Measurements from ENCODE around the gene DCDC2.
"Not testable (repeated sequence)": the region's sequence is repeated elsewhere in the genome, so short reads cannot be mapped to it uniquely, and the experiment has no call there.

DCDC2 gene

DNA sequence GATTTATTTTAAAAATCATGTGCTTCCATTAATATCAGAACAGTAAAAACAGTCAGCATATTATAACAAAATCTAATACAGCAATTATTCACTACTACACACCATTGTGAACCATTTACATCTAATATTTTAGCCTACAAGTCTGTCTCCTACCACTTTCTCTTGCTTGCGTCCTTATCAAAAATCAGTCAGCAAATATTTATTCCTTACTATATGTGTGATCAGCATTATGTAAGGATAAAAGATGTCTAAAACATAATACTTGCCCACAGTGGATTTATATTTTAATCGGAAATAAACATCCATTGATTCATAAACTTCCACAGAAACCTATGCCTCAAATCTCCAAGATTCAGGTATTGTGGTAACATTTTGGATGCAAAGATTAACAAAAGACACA is 132.0 kb downstream of the DCDC2 start:
- no peak for DNase-seq (ENCODE audit: low read depth, low spot score)

DNA sequence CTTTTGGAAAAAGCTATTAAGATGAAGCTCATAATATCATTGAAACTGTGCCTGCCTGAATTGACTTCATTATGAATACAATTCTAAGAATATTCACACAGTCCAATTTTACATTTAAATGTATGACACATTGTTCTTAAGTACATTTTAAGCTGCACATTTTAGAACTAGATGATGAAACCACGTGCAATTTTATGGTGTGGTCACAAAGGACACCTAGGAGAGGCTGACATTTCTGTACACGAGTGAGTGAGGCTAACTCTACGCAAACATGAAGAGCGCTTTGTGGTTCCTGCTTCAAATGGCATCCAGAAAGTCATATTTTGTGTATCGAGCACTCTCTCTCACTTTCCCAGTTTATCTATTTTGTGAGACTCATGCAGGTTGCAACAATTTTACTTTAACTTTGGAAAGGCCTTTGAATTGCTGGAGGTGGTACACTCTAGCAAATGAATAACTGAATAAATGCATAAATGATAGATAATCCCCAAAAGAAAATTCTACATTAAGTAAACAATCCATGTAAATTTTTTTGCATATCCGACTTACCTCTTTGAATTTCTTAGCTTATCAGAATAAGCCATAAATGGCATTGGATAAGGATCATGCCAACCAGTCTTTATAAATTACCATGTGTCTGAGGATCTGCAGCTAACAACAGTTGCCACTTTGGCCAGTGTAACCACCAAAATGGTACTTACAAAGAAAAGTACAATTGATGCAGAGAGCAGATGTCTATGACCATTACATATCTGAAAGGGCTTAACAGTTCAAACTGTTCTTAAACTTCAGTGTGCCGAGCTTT is 134.5 kb downstream of the DCDC2 start:
- no peak for DNase-seq (ENCODE audit: low read depth, low spot score)

DNA sequence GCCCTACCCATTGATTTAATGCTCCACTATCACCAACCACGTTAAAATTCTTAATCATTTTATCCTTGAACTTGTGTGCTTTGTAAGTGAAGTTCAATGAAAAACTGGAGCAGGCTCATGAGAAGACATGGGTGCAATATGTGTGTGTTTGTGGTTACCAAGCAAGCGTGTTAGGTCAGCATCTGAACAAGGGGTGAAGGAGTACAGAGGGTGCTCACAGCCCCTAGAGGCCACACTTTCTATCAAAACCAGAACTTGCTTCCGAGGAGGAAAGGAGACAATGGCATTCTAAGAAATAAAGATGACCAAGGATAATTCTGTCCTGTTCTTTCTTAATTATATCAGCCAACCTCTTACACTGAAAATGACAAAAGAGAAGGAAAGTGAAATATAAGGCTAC is 138.2 kb downstream of the DCDC2 start:
- no peak for DNase-seq (ENCODE audit: low read depth, low spot score)

DNA sequence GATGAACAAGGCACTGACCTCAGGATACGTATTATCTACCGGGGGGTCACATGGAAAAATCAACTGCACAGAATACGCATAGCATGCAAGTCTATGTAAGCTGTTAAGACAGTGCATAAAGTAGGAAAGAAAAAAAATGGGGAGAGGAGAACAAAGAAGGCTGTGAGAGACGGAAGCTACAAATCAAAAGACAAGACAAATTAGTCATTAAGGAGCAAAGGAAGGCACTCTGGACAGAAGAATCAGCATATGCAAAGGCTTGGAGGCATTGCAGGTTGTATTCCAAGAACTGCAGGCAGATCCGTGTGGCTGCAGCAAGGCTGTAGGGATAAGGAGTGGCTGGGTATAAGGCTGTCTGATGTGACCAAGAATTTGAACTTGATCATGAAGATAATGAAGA is 142.9 kb downstream of the DCDC2 start:
- DNase-seq (ENCODE audit: low read depth, low spot score) = no peak

DNA sequence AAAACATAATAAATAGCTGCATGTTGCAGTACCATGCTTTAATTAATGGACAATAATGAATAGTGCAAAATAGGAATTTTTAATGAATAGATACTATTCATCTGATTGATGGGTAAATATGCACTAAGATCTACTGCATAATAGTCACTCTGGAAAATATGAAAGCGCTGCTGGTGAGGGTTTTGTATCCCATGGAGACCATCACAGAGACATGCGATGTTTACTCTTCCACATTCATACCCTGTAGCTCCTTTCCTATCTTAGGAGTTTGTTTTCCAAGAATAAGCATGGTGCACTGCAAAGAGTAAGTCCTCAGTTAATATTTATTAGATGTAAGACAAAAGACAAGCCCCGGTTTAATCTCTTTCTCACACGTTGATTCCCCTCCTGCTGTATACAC is 150.4 kb downstream of the DCDC2 start:
- no peak for DNase-seq (ENCODE audit: low read depth, low spot score)

DNA sequence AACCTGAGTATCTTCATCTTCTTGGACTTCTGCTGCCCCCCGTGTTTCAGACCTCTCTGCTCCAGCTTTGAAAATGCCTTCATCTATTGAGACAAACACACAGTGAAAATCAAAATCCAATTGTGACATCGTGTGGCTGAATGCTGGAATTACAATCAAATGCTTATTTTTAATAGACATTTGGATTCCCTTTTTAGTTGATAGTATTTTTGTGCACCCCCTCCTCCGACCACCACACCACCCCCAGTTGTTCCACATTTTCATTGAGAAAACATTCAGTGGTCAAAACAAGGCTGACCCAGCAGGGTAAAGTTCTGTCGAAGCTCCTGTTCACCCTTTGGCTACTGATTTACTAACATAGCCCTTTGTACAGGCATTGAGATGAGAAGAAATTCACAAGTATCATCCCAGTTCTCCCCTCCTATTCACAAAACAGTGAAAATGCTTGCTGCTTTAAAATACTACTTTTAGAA is 152.8 kb downstream of the DCDC2 start:
- DNase-seq (ENCODE audit: low read depth, low spot score) = no peak

DNA sequence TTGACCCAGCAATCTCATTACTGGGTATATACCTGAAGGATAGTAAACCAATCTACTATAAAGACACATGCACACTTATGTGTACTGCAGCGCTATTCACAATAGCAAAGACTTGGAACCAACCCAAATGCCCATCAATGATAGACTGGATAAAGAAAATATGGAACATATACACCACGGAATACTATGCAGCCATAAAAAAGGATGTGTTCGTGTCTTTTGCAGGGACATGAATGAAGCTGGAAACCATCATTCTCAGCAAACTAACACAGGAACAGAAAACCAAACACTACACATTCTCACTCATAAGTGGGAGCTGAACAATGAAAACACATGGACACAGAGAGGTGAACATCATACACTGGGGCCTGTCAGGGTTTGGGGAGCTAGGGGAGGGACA is 153.7 kb downstream of the DCDC2 start:
- not testable (repeated sequence) for DNase-seq (ENCODE audit: low read depth, low spot score)

DNA sequence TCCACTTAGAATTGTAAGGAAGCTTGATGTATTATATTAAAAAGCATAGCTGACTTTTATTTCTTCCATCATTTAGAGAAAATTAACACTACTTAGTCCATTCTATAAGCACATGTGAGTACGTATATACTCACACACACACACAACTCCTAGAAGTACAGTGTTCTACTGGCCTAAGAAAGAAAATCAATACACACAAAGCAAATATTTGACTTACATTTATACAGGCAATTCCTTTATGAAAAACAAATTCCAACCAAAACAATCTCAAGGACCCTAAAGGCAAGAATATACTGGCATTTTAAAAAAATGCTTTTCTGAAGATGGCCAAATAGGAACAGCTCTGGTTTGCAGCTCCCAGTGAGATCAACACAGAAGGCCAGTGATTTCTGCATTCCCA is 160.0 kb downstream of the DCDC2 start:
- DNase-seq (ENCODE audit: low read depth, low spot score) = no peak

DNA sequence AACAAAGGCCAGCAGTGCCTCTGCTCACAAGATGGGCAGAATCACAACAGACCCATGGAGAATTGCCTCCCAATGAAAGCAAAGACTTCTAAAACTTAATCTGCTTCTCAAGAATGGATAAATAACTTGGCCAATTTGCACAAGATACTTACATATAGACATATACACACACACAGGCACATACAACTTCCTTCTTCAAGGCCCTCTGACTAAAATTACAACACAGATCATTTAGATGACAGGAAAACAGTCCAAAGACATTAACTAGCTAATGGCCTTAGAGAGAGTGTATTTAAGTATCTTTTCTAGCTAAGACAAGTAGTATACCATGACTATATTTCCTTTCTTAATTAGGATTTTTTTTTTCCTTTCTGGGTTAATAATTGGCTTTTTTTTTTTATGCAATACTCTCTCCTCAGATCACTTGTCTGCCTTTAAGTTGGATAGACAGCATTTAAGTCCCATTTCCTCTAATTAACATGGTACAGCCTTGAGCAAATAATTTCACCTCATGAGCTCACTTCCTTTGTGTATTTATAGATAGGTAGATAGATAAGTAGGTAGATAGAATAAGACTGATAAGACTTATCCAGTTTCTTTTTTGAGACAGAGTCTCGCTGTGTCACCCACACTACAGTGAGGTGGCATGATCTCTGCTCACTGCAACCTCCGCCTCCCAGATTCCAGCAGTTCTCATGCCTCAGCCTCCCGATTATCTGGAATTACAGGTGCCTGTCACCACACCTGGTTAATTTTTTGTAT is 161.8 kb downstream of the DCDC2 start:
- no peak for DNase-seq (ENCODE audit: low read depth, low spot score)

DNA sequence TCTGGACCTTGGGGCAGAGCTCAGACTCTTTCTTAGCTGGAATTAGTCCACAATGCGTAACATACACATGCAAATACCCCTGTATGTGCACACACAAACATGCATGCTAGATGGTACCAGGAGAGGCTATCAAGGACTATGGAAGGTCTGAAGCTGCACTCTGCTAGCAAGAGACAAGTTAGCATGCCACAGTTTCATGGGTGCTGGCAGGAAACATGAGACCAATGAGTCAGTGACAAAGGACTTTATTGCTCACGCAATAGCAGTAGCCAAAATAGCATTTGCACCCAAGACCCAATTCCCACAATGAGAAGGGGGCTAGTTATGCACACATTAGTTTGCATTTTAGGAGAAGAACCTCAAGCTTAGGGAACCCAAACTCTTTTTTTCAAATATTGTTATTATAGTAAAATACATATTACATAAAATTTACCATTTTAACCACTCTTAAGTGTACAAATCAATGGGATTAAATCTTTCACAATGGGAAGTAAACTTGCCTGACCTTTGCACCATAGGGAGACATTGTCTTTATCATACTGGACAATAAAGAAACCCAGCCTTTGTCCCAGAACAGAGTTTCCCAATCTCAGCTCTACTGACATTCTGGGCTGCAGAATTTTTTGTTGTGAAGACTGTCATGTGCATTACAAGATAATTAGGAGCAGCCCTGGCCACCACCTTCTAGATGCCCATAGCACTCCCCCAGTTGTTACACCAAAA is 162.7 kb downstream of the DCDC2 start:
- DNase-seq (ENCODE audit: low read depth, low spot score) = no peak

DNA sequence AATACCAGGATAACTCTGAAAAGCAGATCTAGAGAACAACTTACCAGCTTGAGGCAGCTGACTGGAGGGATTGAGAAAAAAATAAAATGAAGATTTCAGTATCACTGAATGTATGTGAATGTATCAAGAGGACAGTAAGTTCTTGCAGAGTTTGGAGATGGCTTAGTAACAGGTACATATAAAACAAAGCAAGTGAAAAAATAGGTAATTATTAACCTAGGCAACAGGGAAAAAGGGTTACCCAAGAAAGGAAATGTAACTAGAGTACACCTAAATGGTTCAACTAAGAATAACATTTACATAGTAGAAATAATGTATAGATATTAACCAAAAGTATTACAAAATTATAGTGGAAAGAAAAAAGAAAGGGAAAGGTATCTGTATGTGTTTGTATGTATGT is 164.5 kb downstream of the DCDC2 start:
- no peak for DNase-seq (ENCODE audit: low read depth, low spot score)

DNA sequence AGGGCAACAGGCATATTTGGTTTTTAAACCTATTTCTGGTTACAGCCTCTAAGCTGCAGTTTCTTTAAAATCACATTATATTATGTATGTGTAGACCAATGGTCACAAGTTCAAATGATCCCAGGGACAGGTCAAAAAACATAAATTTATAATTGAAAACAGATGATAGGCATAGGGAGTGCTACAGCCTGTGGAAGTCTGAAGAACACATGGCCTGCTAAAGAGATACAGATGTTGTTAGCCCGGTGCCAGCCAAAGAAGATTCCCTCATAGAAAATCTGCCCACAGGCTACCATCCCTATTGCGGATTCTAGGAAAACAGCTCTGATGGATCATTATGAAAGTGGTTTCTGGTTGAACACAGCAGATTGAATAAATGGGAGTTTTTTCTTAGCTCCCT is 166.5 kb downstream of the DCDC2 start:
- no peak for DNase-seq (ENCODE audit: low read depth, low spot score)

DNA sequence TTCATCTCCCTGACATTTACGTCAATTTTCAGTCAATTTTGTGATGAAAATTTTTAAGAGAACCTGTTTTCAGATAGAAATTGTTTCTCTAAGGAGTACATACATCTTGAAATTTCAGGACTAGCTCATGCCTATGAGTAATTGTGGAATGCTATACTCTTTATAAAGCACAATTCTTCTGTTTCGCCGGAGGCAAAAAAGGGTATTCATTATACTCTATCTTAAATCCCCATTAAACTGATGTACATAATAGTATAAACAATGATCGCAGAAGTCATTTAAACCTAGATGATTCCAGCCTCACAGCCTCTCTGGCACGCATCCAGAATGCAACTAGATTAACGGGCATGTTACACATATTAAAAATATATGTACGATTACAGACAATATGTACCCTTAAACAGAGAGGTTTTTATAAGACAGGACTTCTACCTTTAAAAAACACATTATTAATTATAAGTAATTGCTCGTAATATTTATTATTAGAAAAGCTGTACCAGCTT is 169.2 kb downstream of the DCDC2 start:
- no peak for DNase-seq (ENCODE audit: low read depth, low spot score)

DNA sequence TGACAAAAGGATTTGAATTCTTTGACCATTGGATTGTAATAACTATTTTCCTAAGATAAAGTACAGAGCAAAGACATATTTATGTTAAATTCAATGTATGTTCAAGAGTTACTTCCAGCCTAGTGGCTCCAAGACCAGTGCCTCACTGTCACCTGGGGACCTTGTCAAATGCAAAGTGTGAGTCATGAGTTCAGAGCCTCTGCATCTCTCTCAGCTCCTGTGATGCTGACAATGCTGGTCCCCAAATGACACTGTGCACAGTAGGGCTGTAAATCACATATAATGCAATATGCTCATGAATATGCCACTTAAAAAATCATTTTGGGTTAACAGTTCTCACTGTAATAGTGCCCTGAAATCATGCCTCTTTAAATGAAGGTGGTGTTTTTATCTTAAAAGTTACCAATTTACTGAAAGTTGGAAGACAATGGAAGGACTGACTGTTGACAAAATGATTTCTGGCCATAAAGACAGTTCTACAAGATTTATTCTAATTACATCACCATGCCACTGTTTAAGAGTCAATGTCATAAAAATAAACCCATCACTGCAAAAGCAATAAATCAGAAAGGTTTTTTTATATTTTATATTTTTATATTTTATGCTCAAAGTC is 169.8 kb downstream of the DCDC2 start:
- DNase-seq (ENCODE audit: low read depth, low spot score) = no peak

DNA sequence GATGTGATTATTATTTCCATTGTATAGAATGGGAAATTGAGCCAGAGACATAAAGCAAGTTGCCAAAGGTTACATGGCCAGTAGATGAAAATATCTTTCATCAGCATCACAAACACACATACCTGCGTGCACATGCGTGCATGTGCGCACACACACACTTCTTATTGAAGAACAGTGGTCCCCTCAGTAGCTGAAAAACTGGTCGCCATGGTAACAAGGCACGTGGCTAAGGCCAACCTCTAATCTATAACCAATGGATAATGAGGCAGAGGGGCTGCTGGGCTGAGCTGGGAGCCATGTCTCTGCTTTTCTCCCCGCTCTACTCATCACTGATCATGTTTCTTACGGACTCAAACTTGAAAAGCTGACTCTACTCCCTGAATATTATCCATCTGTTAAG is 171.5 kb downstream of the DCDC2 start:
- no peak for DNase-seq (ENCODE audit: low read depth, low spot score)

DNA sequence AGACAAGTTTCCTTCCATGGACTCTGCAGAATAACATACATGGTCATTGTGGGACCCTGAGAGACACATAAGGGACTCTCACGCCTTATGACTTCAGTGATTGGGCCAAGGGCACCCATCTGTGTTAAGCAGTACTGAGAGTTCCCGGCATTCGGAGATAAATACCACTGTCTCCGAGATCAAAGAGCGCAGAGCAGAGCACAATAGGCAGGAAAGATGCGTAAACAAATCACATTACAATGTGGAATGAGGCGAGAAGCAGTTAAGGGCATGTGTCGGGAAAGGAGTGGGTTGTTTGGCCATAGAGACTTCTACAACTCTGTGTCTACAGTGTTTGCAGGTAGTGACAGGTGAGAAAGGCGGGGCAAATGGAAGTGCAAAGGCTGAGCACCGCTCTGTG is 174.3 kb downstream of the DCDC2 start:
- no peak for DNase-seq (ENCODE audit: low read depth, low spot score)

DNA sequence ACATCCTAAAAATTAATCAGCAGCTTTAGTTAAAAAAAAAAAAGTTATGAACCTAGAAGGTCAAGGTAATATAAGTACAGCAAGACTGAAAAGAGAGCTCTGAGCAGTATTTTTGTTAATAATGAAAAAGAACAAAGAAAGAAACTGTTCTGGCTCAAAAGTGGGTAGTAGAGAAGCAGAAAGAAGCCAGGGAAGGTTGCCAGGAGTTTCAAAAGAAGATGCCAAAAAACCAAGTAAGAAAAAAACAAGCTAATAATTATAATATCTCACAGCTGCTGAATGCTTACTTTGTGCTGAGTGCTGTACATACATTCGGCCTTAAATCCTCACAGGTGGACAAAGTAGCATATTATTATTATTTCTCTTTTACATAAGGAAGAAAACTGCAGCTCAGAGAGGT is 200.0 kb downstream of the DCDC2 start:
- DNase-seq (ENCODE audit: low read depth, low spot score) = no peak

DNA sequence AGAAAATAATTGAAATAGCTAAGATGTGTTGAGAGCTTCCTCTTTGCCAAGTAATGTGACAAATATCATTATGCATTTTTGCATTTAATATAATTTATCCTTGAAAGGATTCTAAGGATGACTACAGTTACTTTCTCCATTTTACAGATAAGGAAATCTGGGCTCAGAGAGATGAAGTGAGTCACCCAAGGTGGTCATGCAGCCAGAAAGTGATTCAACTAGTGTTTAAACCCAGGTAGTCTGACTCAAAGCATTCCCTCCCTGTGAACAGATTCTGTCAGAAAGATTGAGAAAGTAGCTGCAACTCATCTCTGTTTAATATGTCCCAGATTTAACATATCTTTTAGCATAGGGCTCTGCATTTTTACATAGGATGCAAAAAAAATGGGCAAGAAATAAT is 203.7 kb downstream of the DCDC2 start:
- DNase-seq (ENCODE audit: low read depth, low spot score) = no peak

DNA sequence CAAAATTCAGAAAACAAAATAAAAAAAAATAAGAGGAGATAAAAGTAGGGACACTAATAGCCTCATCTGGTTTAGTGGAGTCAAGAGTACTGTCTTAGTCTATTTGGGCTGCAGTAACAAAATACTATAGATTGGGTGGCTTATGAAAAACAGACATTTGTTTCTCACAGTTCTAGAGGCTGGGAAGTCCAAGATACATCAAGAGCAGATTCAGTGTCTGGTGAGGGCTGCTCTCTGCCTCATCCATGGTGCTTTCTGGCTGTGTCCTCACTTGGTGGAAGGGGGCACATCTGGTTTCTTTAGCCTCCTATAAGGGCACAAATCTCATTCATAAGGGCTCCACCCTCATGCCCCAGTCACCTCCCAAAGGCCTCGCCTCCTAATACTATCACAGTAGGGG is 205.8 kb downstream of the DCDC2 start:
- DNase-seq (ENCODE audit: low read depth, low spot score) = no peak

DNA sequence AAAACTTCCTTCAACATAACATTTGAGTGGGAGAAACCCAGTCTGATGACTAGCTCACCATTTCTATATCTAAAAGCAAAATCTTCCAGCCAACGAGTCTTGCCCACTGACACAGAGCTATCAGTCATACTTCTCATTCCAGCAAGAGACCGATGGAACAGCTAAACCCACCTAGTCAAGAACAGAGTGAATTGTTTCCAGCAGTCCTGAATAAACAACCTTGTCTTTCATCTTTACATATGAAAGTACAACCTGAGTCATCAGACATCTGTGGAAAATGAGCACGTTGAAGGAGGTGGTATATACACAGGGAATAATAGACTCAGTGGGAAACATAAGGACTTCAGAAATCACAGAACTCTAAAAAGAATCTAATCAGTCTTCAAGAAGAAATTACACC is 208.0 kb downstream of the DCDC2 start:
- DNase-seq (ENCODE audit: low read depth, low spot score) = no peak

DNA sequence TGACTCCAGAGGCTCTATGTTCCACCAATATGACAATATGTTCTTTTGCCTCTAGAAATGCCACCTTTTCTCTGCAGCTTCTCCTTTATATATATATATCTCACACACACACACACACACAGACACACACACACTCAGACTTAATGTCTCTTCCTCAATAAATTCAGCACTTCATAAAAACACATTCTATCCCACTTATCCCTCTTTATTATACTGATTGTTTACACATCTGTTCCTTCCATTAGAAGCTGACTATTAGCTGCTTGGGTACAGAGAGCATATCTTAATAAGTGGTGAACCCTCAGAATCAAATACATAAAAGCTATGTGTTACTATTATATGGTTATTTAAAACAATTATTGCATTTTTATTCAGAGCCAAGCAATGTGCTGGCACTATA is 208.6 kb downstream of the DCDC2 start:
- DNase-seq (ENCODE audit: low read depth, low spot score) = no peak

DNA sequence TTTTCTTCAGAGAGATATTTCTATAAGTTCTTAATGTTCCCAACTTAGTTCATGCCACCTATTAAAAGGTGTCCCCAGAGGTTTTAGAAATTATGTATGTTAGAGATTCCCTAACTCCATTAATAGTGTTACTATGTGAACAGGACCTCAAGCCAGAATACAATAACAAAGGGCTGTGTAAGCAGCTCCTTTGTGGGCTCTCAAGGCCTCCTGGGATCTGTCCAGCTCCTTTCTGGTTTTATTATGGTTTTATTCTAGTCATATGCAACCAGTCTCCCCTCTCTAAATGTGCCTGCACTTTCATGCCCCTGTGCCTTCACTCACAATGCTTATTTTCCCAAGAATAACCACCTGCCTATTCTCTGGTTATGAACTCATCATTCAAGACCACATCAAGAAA is 209.2 kb downstream of the DCDC2 start:
- no peak for DNase-seq (ENCODE audit: low read depth, low spot score)

All from activated naive CD8-positive, alpha-beta T cell treated with anti-CD3 and anti-CD28 coated beads, Interleukin-2, amount 50 U/mL, for 16 hours (primary cell).